GM19099 (cell line): Measurements from ENCODE around the gene ABCC5.

ENCODE experiments used
- POLR2A ChIP-seq: IDR thresholded peaks from 3 replicates; pipeline ENCODE4 v1.6.1; 2011; ENCODE audit warnings: low read depth; ENCODE audit not compliant: insufficient read length; ENCODE audit errors: extremely low read depth

The ABCC5 gene

GRCh38 chr3:184016811-184017671, 643 bp downstream of the ABCC5 start:
- no peak for TF ChIP-seq POLR2A

- TF ChIP-seq POLR2A, result no peak
These were observed 1.5 kb downstream of the ABCC5 start for GRCh38 chr3:184016169-184016570.

- no peak for TF ChIP-seq POLR2A
These were observed 2.2 kb downstream of the ABCC5 start for GRCh38 chr3:184015381-184016019.

- no peak for TF ChIP-seq POLR2A
These were observed 5.5 kb downstream of the ABCC5 start for GRCh38 chr3:184011937-184012889.

DNA sequence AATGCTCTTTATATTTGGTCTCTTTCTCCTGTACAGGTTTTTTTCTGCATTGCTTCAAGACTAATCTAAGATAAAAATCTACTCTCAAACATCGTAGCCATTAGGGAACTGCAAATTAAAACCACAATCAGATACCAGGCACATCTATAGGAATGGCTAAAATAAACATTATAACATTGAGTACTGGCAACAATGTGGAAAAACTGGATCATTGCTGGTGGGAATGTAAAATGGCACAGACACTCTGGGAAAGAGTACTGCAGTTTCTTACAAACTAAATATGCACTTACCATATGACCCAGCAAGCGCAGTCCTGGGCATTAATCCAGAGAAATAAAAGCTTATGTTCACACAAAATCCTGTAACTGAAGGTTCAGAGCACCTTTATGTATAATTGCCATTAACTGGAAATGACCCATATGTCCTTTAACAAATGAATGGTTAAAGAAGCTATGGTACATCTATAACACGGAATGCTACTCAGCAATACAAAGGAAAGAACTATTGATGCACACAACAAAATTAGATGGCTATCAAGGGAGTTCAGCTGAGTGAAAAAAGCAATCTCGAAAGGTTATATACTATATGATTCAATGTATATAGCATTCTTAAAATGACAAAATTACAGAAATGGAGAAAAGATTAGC, 6.3 kb downstream of the ABCC5 start:
- TF ChIP-seq POLR2A, result no peak

- TF ChIP-seq POLR2A, result no peak
These were observed 9.5 kb downstream of the ABCC5 start for GRCh38 chr3:184008161-184008560.

GRCh38 chr3:184005941-184006507, 11.7 kb downstream of the ABCC5 start:
- no peak for TF ChIP-seq POLR2A

DNA sequence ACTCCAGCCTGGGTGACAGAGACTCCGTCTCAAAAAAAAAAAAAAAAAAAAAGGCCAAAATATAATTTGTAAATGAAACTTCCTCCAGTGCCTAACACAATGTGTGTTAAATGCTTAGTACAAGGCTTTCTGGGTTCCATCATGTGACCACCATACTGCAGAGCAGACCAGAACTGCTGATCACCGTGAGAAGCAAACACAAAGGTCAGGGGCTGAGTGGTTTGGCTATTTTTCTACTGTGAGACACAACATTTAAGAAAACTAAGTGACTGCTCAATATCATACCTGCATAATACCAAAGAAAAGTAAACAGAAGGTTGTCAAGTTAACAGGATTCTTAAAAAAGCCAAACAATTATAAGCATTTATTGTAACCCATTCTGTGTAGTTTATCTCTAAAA, 13.2 kb downstream of the ABCC5 start:
- TF ChIP-seq POLR2A, result no peak

DNA sequence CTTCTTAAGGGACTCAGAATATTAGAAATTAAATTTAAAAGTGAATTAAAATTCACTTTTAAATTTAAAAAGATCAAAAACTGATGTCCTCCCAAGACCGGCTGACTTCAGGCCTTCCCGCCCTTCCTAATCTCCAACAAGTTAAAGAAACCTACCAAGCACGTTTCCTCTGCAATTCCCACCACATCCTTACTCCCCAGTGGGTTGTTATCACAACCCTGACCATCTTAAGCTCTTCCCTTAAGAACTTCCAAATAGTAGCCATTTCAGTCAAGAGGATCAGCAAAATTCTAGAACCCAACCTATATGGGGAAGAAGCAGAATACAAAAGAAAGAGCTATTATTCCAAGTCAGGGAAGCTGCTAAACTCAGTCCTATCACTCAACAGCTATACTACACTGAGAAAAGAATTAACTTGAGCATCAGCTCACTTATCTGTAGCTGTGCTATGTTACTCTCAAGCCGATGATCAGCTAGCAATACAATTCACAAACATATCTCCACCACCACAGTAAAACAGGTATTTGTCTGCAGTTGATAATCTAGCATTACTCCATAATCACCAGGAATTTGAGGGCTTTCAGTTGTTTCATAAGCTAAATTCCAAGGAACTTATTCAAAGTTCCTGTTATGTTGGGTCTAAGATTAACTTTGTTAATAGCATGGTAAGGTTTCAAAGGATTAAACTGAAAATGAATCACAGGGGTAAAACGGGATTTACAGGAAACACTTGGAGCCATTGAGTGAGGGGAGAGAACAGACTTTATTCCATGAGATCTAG, 14.3 kb downstream of the ABCC5 start:
- TF ChIP-seq POLR2A, result no peak

DNA sequence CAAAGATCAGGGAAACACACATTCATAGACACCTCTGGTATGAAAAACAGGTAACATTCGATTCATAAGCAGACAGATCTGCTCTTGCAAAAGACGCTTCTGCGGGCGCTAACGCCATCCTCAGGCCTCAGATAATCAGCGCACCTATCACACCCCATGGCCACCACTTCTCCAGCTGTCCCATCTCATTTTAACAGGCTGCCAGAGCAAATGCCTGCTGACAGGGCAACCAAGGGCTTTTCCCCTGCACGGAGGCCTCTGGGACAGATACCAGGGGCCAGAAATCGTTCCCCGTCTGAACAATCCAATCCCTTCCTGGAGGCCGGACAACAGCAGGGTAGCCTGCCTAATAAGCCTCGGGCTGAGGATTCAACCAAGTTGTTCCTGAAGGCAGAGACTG, 15.2 kb downstream of the ABCC5 start:
- TF ChIP-seq POLR2A, result no peak

GRCh38 chr3:184001761-184002160, 15.9 kb downstream of the ABCC5 start:
- no peak for TF ChIP-seq POLR2A

DNA sequence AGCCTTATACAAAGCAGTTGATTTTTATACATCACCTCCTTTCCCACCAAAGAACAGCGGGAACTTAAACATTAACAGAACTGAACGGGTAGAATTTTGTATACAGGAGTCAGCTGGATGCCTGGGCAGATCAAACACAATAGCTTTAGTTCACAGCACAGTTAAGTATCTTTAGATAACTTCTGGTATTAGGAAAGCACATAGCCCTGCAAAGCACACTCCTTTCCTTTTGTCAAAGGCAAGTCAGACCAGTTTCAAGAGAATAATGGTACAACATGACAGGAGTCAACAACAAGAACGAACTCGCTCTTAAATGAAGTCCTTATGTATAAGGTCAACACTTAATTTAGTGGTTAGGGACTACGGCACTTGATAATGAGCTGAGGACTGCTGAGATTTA, 26.3 kb downstream of the ABCC5 start:
- no peak for TF ChIP-seq POLR2A

DNA sequence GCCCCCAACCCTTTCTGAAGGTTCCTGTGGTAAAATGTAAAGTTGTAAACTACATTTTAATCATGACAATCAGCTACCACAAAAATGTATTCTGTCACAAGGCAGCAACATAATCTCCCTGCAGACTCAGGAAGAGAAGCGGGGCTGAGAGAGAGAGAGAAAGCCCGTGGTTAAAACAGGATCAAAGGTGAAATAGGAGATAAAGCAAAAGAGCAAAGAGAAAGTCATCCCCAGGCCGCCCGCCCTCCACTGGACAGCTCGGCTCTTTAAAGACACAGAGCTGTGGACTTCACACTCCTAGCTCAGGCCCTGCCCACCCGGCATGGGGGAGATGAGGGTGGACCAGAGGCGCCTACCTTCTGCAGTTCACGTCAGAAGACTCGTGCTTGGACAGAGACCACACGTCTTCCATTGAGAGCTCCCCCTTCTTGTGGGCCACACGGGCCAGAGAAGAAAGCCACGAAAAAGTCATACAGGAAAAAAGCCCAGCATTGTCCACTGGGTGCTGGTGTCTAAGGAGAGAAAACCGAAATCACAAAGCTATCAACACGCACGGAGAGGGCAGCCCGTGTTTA, 29.4 kb downstream of the ABCC5 start:
- TF ChIP-seq POLR2A, result no peak
